GM19035 (cell line): Measurements from ENCODE around the gene COL4A1.

Source experiments
- ATAC-seq: cut with Tn5 transposase; IDR thresholded peaks from one replicate; pipeline ENCODE4 v1.9.1; 2021; ENCODE audit not compliant: unreplicated experiment

The COL4A1 gene

GRCh38 chr13:110278859-110279258 is 28.1 kb downstream of the COL4A1 start:
- no peak for ATAC-seq

GRCh38 chr13:110277357-110277975 is 29.5 kb downstream of the COL4A1 start:
- no peak for ATAC-seq

GRCh38 chr13:110276553-110276950 is 30.4 kb downstream of the COL4A1 start:
- no peak for ATAC-seq

GRCh38 chr13:110275931-110276552 is 30.9 kb downstream of the COL4A1 start:
- no peak for ATAC-seq

- no peak for ATAC-seq
Observed at GRCh38 chr13:110274687-110275086, 32.3 kb downstream of the COL4A1 start.

GRCh38 chr13:110273254-110273653 is 33.7 kb downstream of the COL4A1 start:
- no peak for ATAC-seq

GRCh38 chr13:110272651-110273050 is 34.3 kb downstream of the COL4A1 start:
- no peak for ATAC-seq

- ATAC-seq: no peak
Observed at GRCh38 chr13:110272227-110272626, 34.7 kb downstream of the COL4A1 start.

GRCh38 chr13:110271313-110271712 is 35.6 kb downstream of the COL4A1 start:
- ATAC-seq: no peak

- ATAC-seq: no peak
Observed at GRCh38 chr13:110270507-110270906, 36.5 kb downstream of the COL4A1 start.

GRCh38 chr13:110269509-110270185 is 37.3 kb downstream of the COL4A1 start:
- ATAC-seq: no peak

GRCh38 chr13:110268576-110269185 is 38.3 kb downstream of the COL4A1 start:
- no peak for ATAC-seq

GRCh38 chr13:110268061-110268460 is 38.9 kb downstream of the COL4A1 start:
- no peak for ATAC-seq

- ATAC-seq: no peak
Observed at GRCh38 chr13:110266983-110267382, 40.0 kb downstream of the COL4A1 start.

GRCh38 chr13:110266431-110266809 is 40.5 kb downstream of the COL4A1 start:
- ATAC-seq: no peak

GRCh38 chr13:110265682-110266430 is 41.1 kb downstream of the COL4A1 start:
- ATAC-seq: no peak

GRCh38 chr13:110265341-110265681 is 41.6 kb downstream of the COL4A1 start:
- no peak for ATAC-seq

GRCh38 chr13:110264685-110265275 is 42.2 kb downstream of the COL4A1 start:
- no peak for ATAC-seq

GRCh38 chr13:110263888-110264287 is 43.1 kb downstream of the COL4A1 start:
- ATAC-seq: no peak

- ATAC-seq: no peak
Observed at GRCh38 chr13:110263404-110263803, 43.6 kb downstream of the COL4A1 start.
